Measurements from ENCODE around the gene SHISA7. TPM values are rescaled to one million over a fixed set of nuclear protein-coding genes. Genes with fewer than 3 reads are reported as not detected.

The SHISA7 gene
- total RNA-seq, 4 donors from 2014 or later: not detected

DNA sequence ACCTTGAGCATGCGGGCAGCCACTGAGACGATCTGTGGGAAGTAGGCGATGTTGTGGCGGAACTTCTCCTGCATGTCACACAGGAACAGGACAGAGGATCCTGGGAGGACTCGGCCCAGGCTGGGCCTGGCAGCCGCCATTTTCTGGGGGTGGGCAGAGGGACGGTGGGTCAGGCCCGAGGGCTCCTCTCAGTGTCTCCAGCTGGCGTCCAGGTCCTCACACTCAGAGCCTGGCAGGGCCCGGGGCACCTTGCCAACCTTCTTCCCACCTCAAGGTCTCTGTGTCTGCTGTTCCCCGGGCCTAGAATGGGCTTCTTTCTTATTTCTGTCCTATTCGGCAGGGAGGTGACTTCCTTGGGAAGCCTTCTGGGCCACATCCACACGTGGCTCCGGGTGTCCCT, 13.2 kb upstream of the SHISA7 start:
- no peaks in the 10 kb centered on the region for H3K36me3 ChIP-seq
- intact Hi-C loops (cut with DNase I; ENCODE audit: low total_unique reads): loop anchor here (10.0 kb wide), 1 partner anchor 172 kb away; the partner anchor contains the start of genes BRSK1 and HSPBP1
- DNase-seq: no peak
- peaks cover 5 to 14% of the 10 kb centered on the region in 2 donors for H3K4me1 ChIP-seq
- no peak overlapping the region for H3K27ac ChIP-seq
- H3K4me3 ChIP-seq: no peak overlapping the region
- no peaks in the 10 kb centered on the region for H3K9me3 ChIP-seq
- H3K27me3 ChIP-seq: peaks cover 10 to 11% of the 10 kb centered on the region in 2 donors
- TF ChIP-seq CTCF (IDR thresholded peaks at IDR 0.05): no peak
- TF ChIP-seq POLR2A (IDR thresholded peaks at IDR 0.05): no peak

DNA sequence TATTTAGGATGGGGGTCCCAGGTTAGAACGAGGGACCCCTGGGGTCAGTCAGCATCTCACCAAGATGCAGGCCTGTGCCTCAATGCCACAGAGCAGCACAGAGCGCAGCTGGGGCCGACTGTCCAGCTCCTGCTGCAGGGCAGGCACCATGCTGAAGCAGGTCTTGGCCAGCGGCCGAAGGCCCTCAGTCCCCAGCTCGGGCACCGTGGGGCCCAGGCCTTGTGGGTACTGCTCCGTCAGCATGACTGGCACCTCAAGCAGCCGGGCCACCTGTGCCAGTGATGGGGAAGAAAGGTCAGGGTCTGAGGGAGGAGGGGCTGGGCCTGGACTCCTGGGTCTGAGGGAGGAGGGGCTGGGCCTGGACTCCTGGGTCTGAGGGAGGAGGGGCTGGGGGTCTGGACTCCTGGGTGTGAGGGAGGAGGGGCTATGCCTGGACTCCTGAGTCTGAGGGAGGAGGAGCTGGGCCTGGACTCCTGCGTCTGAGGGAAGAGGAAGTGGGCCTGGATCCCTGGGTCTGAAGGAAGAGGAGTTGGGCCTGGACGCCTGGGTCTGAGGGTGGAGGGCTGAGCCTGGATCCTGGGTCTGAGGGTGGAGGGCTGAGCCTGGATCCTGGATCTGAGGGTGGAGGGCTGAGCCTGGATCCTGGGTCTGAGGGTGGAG, 12.6 kb upstream of the SHISA7 start:
- intact Hi-C loops (cut with DNase I; ENCODE audit: low total_unique reads): loop anchor here (10.0 kb wide), 1 partner anchor 171 kb away; the partner anchor contains the start of genes BRSK1 and HSPBP1
- Histone ChIP-seq H3K27ac (no peak overlapping the region), H3K27me3 (peaks cover 15% of the 10 kb centered on the region in 2 donors), H3K9me3 (no peaks in the 10 kb centered on the region), H3K4me1 (peaks cover 5 to 18% of the 10 kb centered on the region in 2 donors), H3K4me3 (no peak overlapping the region), H3K36me3 (no peaks in the 10 kb centered on the region)
- DNase-seq: no peak
- no peak for TF ChIP-seq CTCF (IDR thresholded peaks at IDR 0.05)
- TF ChIP-seq POLR2A (IDR thresholded peaks at IDR 0.05): no peak

GRCh38 chr19:55454787-55455243, 11.7 kb upstream of the SHISA7 start:
- peak in 2 of 4 experiments; percentile 32 to 45 for TF ChIP-seq CTCF (IDR thresholded peaks at IDR 0.05)
- no peak for TF ChIP-seq POLR2A (IDR thresholded peaks at IDR 0.05)
- no peak for DNase-seq
- intact Hi-C loops (cut with DNase I; ENCODE audit: low total_unique reads): loop anchor here (10.0 kb wide), 1 partner anchor 170 kb away; the partner anchor contains the start of genes BRSK1 and HSPBP1
- Histone ChIP-seq H3K27ac (no peak overlapping the region), H3K27me3 (peaks cover 15 to 16% of the 10 kb centered on the region in 2 donors), H3K9me3 (no peaks in the 10 kb centered on the region), H3K4me1 (peaks cover 0 to 18% of the 10 kb centered on the region in 2 donors), H3K36me3 (no peaks in the 10 kb centered on the region), H3K4me3 (no peak overlapping the region)

- Histone ChIP-seq H3K9me3 (no peaks in the 10 kb centered on the region), H3K27me3 (peaks cover 18 to 24% of the 10 kb centered on the region in 2 donors), H3K27ac (no peak overlapping the region), H3K4me1 (peaks cover 0 to 18% of the 10 kb centered on the region in 2 donors), H3K36me3 (no peaks in the 10 kb centered on the region), H3K4me3 (no peak overlapping the region)
- DNase-seq: no peak
- TF ChIP-seq POLR2A (IDR thresholded peaks at IDR 0.05) (no peak), CTCF (IDR thresholded peaks at IDR 0.05) (no peak)
- intact Hi-C loops (cut with DNase I; ENCODE audit: low total_unique reads): loop anchor here (10.0 kb wide), 1 partner anchor 169 kb away; the partner anchor contains the start of genes BRSK1 and HSPBP1
Measured at GRCh38 chr19:55453511-55454260, 10.6 kb upstream of the SHISA7 start.

All from uterus (tissue), 4 donors.